GM12878 (cell line): ENCODE measurements around the gene PRUNE1. TPM values are rescaled to one million over a fixed set of nuclear protein-coding genes. Genes with fewer than 3 reads are reported as not detected.
A peak's percentile ranks its signal among the peaks of the same experiment; 100 is the strongest.

Source experiments
- ATAC-seq: fragments of 200-7000 bp; cut with Tn5 transposase; 3 replicates; pipeline ENCODE4 v1.9.1; 2020; ENCODE audit warnings: mild to moderate bottlenecking, moderate library complexity
- BruUV-seq: library from RNA; stranded (reverse); fragments of 400-500 nt; replicated peaks from 2 replicates; lab custom pipeline; 2021; lab: Mats Ljungman, UMichigan
- CTCF ChIA-PET: fragments of 300-600 bp; sonication (Branson Sonifier 250); formaldehyde crosslinking; extraction: SDS; loops from one replicate; lab custom pipeline; 2021; ENCODE audit warnings: inconsistent platforms; lab: Yijun Ruan, JAX
- POLR2A ChIA-PET: fragments of 350-600 bp; formaldehyde crosslinking; extraction: SDS; loops from one replicate; lab custom pipeline; 2021; ENCODE audit warnings: inconsistent platforms; lab: Charles Lee
- RAD21 ChIA-PET: fragments of 300-600 bp; sonication (Branson Sonifier 250); formaldehyde crosslinking; loops from one replicate; lab custom pipeline; 2023; ENCODE audit warnings: antibody characterized with exemption; ENCODE audit not compliant: unreplicated experiment; lab: Charles Lee
- SMC1A ChIA-PET: fragments of 300-600 bp; sonication (Branson Sonifier 250); formaldehyde crosslinking; loops from one replicate; lab custom pipeline; 2023; ENCODE audit not compliant: unreplicated experiment, uncharacterized antibody; lab: Charles Lee
- DNase-seq: peaks from one replicate; pipeline ENCODE4 v3.0.0-alpha.2; 2011; ENCODE audit warnings: low read depth, low spot score
- FAIRE-seq: peaks from 3 replicates; lab custom pipeline; 2011; peaks lifted over from hg19 to GRCh38; lab: Jason Lieb, UNC
- H2AFZ ChIP-seq: 2 replicates; pipeline ENCODE4 v1.6.0; 2011; ENCODE audit warnings: low read depth, low read length, control low read depth; ENCODE audit not compliant: control insufficient read depth
- H3K27ac ChIP-seq: 2 replicates; pipeline ENCODE4 v1.5.1; 2011; ENCODE audit warnings: control low read depth; ENCODE audit not compliant: control insufficient read depth, insufficient read depth
- H3K27me3 ChIP-seq, 2 experiments: replicated peaks in 1 of 2; 2 replicates each; pipeline versions ENCODE4 v1.6.0 to v1.6.1; 2011; ENCODE audit warnings: low read length in 1 of 2; ENCODE audit not compliant: control insufficient read depth in 2 of 2, insufficient read depth in 2 of 2
- H3K36me3 ChIP-seq, 2 experiments: 2 replicates each; pipeline ENCODE4 v1.5.1; 2011; ENCODE audit warnings: low read length in 1 of 2; ENCODE audit not compliant: control insufficient read depth in 2 of 2, insufficient read depth in 2 of 2
- H3K4me1 ChIP-seq: 2 replicates; pipeline ENCODE4 v1.6.1; 2011; ENCODE audit warnings: mild to moderate bottlenecking, low read length, moderate library complexity, mixed read lengths; ENCODE audit not compliant: control insufficient read depth, insufficient read depth
- H3K4me2 ChIP-seq: 2 replicates; pipeline ENCODE4 v1.6.0; 2011; ENCODE audit warnings: control low read depth; ENCODE audit not compliant: control insufficient read depth, insufficient read depth
- H3K4me3 ChIP-seq: fragments of 200-600 bp; sonication (generic); 2 replicates; pipeline ENCODE4 v1.5.1; 2016
- H3K79me2 ChIP-seq: 2 replicates; pipeline ENCODE4 v1.6.0; 2011; ENCODE audit warnings: low read length; ENCODE audit not compliant: control insufficient read depth, insufficient read depth
- H3K9ac ChIP-seq: 2 replicates; pipeline ENCODE4 v1.8.0; 2011; ENCODE audit warnings: low read length, control low read depth, mixed read lengths; ENCODE audit not compliant: control insufficient read depth, insufficient read depth
- H3K9me3 ChIP-seq: replicated peaks from 3 replicates; pipeline ENCODE4 v1.5.1; 2011; ENCODE audit warnings: mild to moderate bottlenecking, low read length; ENCODE audit not compliant: control insufficient read depth, insufficient read depth
- H4K20me1 ChIP-seq: 2 replicates; pipeline ENCODE4 v1.6.0; 2011; ENCODE audit not compliant: control insufficient read depth, insufficient read depth
- ATF2 ChIP-seq: IDR thresholded peaks from 2 replicates; pipeline ENCODE4 v1.6.1; 2012; ENCODE audit warnings: low read length, inconsistent platforms
- BCL11A ChIP-seq: IDR thresholded peaks from 2 replicates; pipeline ENCODE4 v1.6.1; 2011; ENCODE audit warnings: low read depth, low read length
- CBFB ChIP-seq: IDR thresholded peaks from 2 replicates; pipeline ENCODE4 v1.6.1; 2016; ENCODE audit warnings: antibody characterized with exemption, low read depth
- ETV6 ChIP-seq, 2 experiments: fragments of 450-650 bp in 1 of 2; IDR thresholded peaks in 1 of 2; conservative IDR thresholded peaks in 1 of 2; 2 replicates each; pipeline ENCODE4 v1.6.1; 2014; ENCODE audit warnings: antibody characterized with exemption in 1 of 2, borderline replicate concordance in 1 of 2, low read depth in 1 of 2, mild to moderate bottlenecking in 1 of 2, moderate library complexity in 1 of 2
- GABPA ChIP-seq: IDR thresholded peaks from 2 replicates; pipeline ENCODE4 v1.6.1; 2014; ENCODE audit warnings: antibody characterized with exemption, low read depth, mild to moderate bottlenecking, inconsistent platforms
- IRF5 ChIP-seq: fragments of 450-650 bp; IDR thresholded peaks from 2 replicates; pipeline ENCODE4 v1.6.1; 2017; ENCODE audit warnings: borderline replicate concordance
- KDM1A ChIP-seq: fragments of 200-600 bp; sonication (generic); IDR thresholded peaks from 2 replicates; pipeline ENCODE4 v1.6.1; 2016; ENCODE audit warnings: borderline replicate concordance
- PAX5 ChIP-seq: IDR thresholded peaks from 2 replicates; pipeline ENCODE4 v1.6.1; 2011; ENCODE audit warnings: low read depth, low read length, borderline replicate concordance
- PAX8 ChIP-seq: fragments of 450-650 bp; IDR thresholded peaks from 2 replicates; pipeline ENCODE4 v1.6.1; 2017; ENCODE audit warnings: mild to moderate bottlenecking, moderate library complexity
- POLR2AphosphoS5 ChIP-seq: IDR thresholded peaks from 2 replicates; pipeline ENCODE4 v1.6.1; 2011; ENCODE audit warnings: mild to moderate bottlenecking, low read length, inconsistent platforms
- RBBP5 ChIP-seq: fragments of 200-600 bp; sonication (generic); conservative IDR thresholded peaks from 2 replicates; pipeline ENCODE4 v1.6.1; 2016
- SMAD1 ChIP-seq: fragments of 450-650 bp; IDR thresholded peaks from 2 replicates; pipeline ENCODE4 v1.6.1; 2018; ENCODE audit warnings: mild to moderate bottlenecking, low read depth; ENCODE audit not compliant: partially characterized antibody
- SMAD5 ChIP-seq: IDR thresholded peaks from 2 replicates; pipeline ENCODE4 v1.6.1; 2016; ENCODE audit warnings: antibody characterized with exemption, low read depth
- SPI1 ChIP-seq: IDR thresholded peaks from 2 replicates; pipeline ENCODE4 v1.6.1; 2011; ENCODE audit warnings: low read depth, mild to moderate bottlenecking, low read length, moderate library complexity, borderline replicate concordance; ENCODE audit not compliant: insufficient read depth
- SRF ChIP-seq, 2 experiments: IDR thresholded peaks; 2 replicates each; pipeline ENCODE4 v1.6.1; 2011; ENCODE audit warnings: low read depth in 2 of 2, low read length in 2 of 2, mild to moderate bottlenecking in 1 of 2, moderate library complexity in 1 of 2
- TCF3 ChIP-seq: IDR thresholded peaks from 2 replicates; pipeline ENCODE4 v1.6.1; 2012; ENCODE audit warnings: low read depth, mild to moderate bottlenecking, low read length, borderline replicate concordance; ENCODE audit not compliant: insufficient read depth
- WGBS: methylation state at CpG from one replicate; pipeline ENCODE4 v1.1.6; 2016; ENCODE audit warnings: low lambda C conversion rate; ENCODE audit not compliant: insufficient replicate concordance, insufficient coverage; ENCODE audit errors: missing lambda C conversion rate; 5-methylcytosine and 5-hydroxymethylcytosine counted together
- in situ Hi-C: fragments of 300-500 bp; cut with MboI; formaldehyde crosslinking; loops from 9 replicates; pipeline ENCODE4 v1.14.3; 2018; ENCODE audit warnings: mixed read lengths
- intact Hi-C: fragments of 100-400 bp; cut with micrococcal nuclease; formaldehyde crosslinking; loops from one replicate; pipeline ENCODE4 v1.14.2; 2022; ENCODE audit not compliant: unreplicated experiment
- polyA plus RNA-seq, 11 experiments: library from polyadenylated mRNA; depleted of rRNA in 4 of 11; unstranded in 6 of 11; stranded (reverse) in 5 of 11; fragments of >200 nt; fragmentation: Nextera tagmentation in 4 of 11; fragmentation: Illumina TruSeq in 1 of 11; extraction: Ambion mirVana in 4 of 11; extraction: Trizol in 1 of 11; gene quantifications; 1 replicate in 1 of 11; 2 replicates in 10 of 11; pipeline versions ENCODE4 v1.2.1 to v1.2.3, GENCODE V29; 2011 to 2016; ENCODE audit warnings: inconsistent platforms in 2 of 11, missing spikeins in 2 of 11, low read depth in 1 of 11
- total RNA-seq, 4 experiments: library from RNA; depleted of rRNA in 3 of 4; stranded (reverse); fragments of >200 nt in 3 of 4; fragmentation: Illumina TruSeq in 1 of 4; extraction: Trizol in 1 of 4; gene quantifications; 2 replicates each; pipeline versions ENCODE4 v1.2.1 to v1.2.3, GENCODE V29; 2013 to 2021

PRUNE1 gene
- total and polyA plus RNA-seq, 10 of the 15 experiments (the other 5 are each of a cell fraction or from before 2014, with no cell fraction given), result 4.7 to 24.5 (median 12.4) TPM

GRCh38 chr1:151069103-151069486, 60.8 kb downstream of the PRUNE1 start:
- WGBS, result 70% methylated on average over 5 of the region's 5 CpGs

More at GRCh38 chr1:151069103-151069486, 60.8 kb downstream of the PRUNE1 start:
- RAD21 ChIA-PET, result no interaction called here
- no peak for FAIRE-seq
- intact Hi-C loops, result no loop called here
- SMC1A ChIA-PET, result no interaction called here
- Histone ChIP-seq H3K9ac (no peak overlapping the region), H3K4me3 (no peak overlapping the region), H3K27me3 (no peaks in the 10 kb centered on the region), H3K27ac (no peak overlapping the region), H3K4me2 (peak overlapping the region; percentile 93), H3K36me3 (no peaks in the 10 kb centered on the region), H3K9me3 (no peaks in the 10 kb centered on the region), H4K20me1 (no peaks in the 10 kb centered on the region), H3K4me1 (peaks cover 8% of the 10 kb centered on the region), H2AFZ (no peak overlapping the region), H3K79me2 (peaks cover 10% of the 10 kb centered on the region)
- BruUV-seq, result no TSS peak
- DNase-seq, result no peak
- in situ Hi-C loops, result no loop called here
- CTCF ChIA-PET, result interaction anchor here (1.3 to 1.8 kb wide), 2 partner anchors 21 to 31 kb away, joined by 4 to 6 read pairs; partner anchors contain the start of gene C1orf56
- no peak for ATAC-seq
- no peak for TF ChIP-seq ETV6 (conservative IDR thresholded peaks at IDR 0.05 in 1 of 2, IDR thresholded peaks at IDR 0.05 in 1 of 2; ENCODE audit: borderline replicate concordance in 1 of 2, low read depth in 1 of 2)
- no peak for TF ChIP-seq SRF (IDR thresholded peaks at IDR 0.05; ENCODE audit: low read depth in 2 of 2, low read length in 2 of 2)
- no peak for TF ChIP-seq PAX8
- TF ChIP-seq TCF3, result no peak
- no peak for TF ChIP-seq SMAD5
- TF ChIP-seq SPI1, result no peak
- TF ChIP-seq IRF5, result no peak
- TF ChIP-seq ATF2, result no peak
- TF ChIP-seq PAX5, result no peak
- no peak for TF ChIP-seq CBFB
- no peak for TF ChIP-seq POLR2AphosphoS5
- no peak for TF ChIP-seq KDM1A
- TF ChIP-seq SMAD1, result no peak
- no peak for TF ChIP-seq BCL11A
- TF ChIP-seq GABPA, result no peak
- no peak for TF ChIP-seq RBBP5
- POLR2A ChIA-PET, result interaction anchor here (2.8 kb wide), 1 partner anchor 9 kb away, joined by 38 read pairs; the partner anchor contains the start of genes CDC42SE1 and MLLT11
